Hippocampal formation (tissue), 2 donors: ENCODE results near the gene INTS6.

Experiments
- DNase-seq, 2 donors: peaks; one replicate each; lab custom pipeline; 2025; lab: John Stamatoyannopoulos, UW

The INTS6 gene

DNA sequence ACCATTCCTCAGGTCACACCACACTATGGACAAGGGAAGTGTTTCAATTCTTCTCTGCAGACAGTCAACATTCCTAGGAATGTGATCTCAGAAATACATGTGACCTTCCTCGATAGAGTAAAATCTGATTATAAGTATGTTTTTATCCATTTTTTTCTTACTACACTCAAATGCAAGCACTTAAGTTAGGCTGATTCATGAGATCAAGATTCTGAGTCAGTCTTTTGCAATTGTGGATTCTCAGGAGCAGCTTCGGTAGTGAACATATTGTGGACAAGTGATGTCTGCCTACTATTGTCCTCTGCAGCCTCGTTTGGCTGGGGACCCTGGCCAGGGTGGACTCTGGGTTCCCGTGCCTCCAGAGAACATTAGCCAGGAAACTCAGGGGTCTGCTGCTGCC is 110.1 kb downstream of the INTS6 start:
- DNase-seq = no peak

DNA sequence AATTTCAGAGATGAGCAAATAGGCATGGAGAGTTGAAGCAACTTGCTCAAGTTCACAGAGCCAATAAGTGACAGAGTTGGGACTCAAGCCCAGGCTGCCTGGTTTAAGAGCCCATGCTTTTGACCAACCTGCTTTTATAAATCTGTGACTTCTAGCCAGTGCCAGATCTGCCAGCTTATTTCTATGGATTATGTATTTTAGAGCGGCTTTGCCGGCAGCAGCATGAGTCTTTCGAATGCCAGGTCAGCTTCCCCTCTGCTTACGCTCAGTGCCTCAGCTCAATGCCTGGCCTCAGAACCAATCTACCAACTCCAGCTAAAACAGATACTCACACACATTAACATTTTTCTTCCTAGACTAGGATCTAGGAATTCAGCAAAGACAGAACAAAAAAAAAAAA is 111.0 kb downstream of the INTS6 start:
- no peak for DNase-seq

DNA sequence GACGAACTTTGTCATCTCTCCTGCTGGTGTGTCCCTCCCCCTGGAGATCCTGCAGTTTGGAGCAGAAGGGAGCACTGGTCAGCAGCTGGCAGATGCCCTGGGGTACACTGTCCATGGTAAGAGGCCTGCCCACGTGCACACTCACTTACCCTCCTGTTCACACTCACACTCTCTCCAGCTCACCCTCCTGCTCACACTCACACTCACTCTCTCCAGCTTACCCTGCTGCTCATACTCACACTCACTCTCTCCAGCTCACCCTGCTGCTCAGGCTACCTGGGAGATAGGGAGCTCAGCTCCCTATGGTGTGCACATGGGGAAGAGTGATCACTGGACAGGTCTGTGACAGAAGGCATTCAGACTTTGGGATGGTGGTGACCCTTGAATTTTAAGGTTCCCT is 111.6 kb downstream of the INTS6 start:
- no peak for DNase-seq

DNA sequence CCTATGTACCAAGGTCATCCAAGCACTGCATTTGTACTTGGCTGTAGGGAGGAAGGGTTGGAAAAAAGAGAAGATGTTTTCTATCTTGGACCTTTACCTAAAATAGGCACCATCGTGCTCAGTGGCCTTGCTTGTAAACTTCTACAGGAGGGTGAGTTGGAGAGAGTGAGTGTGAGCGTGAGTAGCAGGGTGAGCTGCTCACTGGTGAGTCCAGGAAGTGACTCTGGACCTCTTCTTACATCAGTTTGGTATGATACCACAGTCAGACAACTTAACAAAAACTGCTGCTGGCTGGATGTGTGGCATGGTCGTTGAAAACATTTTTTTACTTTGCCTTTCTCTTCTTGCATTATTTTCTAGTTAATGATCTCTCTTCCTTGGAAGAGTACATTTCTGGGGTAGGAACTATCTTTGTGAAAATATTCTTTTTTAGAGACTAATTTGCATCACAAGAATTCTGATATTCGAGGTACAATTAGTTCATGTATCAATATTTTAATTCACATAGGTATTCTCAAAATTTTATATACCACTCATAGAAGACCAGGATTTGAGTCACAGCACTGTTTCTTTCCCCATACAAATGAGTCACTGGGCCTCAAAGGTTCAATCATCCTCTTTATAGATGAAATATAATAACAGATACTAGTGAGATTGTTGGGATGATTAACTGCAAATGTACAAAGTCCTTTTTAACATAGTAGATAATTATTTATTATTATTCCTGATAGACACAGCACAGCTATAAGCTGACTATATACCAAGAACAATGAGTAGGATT is 112.7 kb downstream of the INTS6 start:
- DNase-seq = no peak

DNA sequence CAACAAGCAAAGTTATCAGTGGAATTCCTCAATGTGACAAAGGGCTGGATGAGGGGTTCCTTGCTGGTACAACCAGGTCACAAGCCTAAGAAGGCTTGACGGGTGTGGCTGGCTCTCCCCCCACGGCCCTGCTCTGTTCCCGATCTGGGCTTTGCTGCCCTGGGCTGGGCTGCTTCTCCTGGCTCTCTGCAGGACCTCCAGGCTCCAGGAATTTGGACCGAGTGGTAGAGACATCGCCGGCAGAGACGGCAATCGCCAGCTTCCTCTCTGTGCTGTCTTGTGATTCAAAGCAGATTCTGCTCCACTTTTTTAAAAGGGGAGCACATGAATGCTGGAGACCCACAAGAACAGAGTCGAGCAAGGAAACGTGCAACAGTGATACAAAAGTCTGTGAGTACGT is 113.5 kb downstream of the INTS6 start, which contains the start of gene SERPINE3:
Gene SERPINE3 (plus strand): TSS at position 338 of the 400 bp plus-strand sequence. CDS start 1,401 bp downstream, outside the sequence.
- no peak for DNase-seq

DNA sequence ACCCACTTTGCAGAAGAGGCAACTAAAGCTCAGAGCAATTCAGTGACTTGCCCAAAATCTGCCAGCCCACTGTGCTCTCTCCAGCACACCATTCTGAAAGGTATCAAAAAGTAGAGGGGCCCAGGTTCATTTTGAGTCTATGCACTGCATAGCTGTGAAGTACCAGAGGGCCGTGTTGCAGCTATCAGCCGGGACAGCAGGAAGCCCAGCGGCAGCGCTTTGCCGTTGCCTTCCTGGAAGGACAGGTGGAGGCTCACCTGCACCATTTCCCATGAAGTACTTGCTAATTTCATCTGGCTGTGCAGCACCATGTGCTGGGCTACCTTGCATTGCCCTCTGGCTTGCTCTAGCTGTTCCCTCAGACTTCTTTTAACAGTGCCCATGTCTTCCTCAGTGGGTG is 116.1 kb downstream of the INTS6 start:
- no peak for DNase-seq

DNA sequence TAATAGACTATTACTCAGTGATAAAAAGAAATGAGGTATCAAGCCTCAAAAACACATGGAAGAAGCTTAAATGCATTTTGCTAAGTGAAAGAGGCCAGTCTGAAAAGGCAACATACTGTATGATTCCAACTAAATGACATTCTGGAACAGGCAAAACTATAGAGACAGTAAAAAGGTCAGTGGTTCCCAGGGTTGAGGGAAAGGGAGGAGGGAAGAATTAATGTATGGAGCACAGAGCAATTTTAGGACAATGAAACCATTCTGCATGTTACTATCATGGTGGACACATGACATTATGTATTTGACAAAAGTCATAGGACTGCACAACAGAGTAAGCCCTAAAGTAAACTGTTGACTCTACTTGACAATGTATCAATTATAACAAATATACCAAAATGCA is 119.0 kb downstream of the INTS6 start:
- DNase-seq = no peak

DNA sequence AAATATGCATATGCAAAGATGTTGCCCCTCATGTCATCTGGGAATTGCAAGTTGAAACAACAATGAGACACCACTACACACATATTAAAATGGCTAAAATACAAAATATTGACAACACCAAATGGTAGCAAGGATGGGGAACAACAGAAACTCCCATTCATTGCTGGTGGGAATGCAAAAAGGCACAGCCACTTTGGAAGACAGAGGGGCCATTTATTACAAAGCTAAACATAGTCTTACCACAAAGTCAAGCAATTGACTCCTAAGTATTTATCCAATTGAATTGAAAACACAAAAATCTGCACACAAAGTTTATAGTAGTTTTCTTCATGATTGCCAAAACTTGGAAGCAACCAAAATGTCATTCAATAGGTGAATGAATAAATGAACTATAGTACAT is 119.4 kb downstream of the INTS6 start:
- DNase-seq = no peak

DNA sequence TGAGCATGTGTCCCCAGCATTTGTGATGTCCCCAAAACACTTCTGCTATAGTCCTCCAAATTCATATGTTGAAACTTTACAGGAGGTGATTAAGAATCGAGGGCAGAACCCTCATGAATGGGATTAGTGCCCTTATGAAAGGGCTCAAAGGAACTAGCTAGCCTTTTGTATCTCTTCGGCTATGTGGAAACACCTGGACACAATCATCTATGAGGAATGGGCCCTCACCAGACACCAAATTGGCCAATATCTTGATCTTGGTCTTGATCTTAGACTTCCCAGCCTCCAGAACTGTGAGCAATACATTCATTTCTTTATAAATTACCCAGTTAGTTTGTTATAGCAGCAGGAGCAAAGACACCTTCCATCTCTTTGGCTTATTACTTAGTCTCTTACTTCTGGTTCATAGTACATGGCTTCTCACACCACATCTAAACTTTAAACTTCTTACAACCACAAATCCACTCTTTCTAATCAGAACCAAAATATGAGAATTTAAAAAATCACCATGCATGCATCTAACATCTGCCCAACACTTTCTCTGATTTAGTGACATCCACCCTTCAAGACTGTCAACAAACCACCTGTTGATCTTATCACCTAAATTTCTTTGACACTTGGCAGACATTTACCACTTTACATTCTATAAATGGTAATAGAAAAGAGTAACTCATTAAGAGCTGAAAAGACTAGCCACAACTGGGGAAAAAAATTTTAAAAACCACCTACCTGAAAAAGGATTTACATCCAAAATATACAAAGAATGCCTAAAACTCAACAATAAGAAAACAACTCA is 120.1 kb downstream of the INTS6 start:
- no peak for DNase-seq

DNA sequence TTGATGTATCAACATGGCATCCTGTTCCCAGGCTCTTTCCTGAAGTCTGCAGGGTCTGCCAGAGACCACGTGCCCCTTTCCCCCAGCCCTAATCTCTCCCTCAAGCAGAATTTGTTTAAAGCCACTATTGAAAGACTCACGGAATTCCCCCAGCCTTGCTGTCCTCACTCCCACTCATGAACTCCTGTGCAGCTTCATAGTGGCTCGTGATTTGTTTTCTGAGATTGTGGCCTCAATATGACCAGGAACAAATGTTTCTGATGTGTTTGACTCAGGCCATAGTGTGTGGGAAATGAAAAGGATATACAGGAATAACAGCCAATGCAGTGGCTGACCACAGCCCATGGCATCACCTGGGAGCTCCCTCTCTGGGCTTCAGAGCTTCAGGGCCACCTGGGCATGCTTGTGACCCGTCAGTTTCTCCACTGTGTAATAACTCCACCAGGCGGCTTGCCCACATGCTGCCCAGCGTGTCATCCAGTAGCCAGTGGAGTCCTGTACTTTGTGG is 121.4 kb downstream of the INTS6 start:
- DNase-seq = no peak

DNA sequence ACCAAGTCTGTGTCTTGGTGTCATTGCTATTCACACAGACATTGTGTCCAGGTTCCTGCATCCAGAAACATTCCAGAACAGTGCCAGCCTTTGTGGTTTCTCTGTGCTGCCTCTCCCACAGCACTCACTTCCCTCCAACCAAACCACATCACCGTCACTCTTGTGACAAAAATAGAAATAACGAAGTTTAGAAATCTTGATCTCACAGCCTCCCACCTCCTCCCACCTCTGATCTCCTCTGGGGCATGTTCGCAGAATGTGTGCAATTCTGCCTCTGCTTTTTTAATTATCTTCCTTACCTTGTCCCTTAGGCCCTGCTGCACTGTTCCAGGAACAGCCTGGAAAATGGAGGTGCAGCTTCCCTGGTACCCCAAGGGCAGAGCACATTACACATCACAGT is 122.0 kb downstream of the INTS6 start:
- DNase-seq = no peak

DNA sequence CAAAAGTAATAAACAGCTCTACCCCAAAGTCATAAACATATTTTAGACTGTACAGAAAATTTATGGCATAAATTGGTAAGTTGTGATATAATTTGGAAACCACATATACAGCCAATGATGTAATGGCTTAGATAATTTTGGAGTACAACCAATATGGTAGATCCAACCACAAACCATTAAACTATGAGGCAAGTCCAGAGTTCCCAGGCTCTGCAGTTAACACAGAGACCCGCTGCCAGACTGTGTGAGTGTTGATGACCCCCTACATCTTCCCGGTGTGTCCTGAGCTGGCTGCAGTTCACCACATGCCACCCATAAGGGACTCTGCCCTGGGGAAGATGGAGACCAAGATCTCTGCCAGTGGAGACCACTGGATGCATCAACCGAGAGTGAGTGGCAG is 123.2 kb downstream of the INTS6 start:
- no peak for DNase-seq

DNA sequence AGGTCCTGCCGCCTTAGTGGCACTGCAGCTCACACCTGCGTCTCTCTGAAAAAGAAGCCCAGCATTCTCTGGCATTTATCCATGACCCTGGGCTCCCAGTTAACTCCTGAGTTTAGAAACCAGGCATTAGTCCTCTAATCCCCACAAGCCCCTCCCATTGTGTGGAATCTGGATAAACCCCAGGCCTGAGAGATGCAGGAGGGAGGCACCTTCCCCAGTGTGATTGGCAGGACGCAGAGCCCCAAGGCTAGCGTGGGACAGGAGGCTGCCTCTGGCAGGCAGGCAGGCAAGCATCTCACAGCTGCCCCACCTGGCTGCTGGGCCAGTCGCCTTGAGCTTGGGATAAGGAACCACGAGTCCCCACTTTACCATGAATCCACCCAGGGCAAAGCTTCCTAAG is 124.3 kb downstream of the INTS6 start:
- DNase-seq = no peak

DNA sequence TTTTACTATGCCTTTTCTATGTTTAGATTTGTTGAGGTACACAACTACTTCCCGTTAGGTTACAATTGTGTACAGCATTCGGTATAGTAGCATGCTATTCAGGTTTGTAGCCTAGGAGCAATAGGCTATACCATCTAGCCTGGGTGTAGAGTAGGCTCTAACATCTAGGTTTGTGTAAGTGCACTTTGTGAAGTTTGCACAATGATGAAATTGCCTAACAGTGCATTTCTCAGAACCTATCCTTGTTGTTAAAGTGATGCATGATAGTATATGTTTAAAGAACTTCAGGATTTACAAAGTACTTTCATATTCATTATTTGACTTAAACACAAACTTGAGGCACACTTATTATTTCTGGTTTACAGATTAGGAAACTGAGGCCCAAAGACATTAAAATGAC is 124.9 kb downstream of the INTS6 start:
- DNase-seq = no peak

DNA sequence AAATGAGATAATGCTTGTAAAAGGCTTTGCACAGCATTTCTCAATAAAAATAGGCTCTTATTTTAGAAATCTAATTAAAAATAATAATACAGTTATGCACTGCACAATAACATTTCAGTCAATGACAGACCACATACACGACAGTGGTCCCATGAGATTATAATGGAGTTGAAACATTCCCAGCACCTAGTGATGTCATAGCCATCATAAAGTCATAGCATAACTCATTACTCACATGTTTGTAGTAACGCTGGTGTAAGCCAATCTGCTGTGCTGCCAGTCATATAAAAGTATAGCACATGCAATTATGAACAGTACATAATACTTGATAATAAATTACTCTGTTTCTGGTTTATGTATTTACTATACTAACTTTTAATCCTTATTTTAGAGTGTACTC is 126.1 kb downstream of the INTS6 start:
- DNase-seq = no peak

DNA sequence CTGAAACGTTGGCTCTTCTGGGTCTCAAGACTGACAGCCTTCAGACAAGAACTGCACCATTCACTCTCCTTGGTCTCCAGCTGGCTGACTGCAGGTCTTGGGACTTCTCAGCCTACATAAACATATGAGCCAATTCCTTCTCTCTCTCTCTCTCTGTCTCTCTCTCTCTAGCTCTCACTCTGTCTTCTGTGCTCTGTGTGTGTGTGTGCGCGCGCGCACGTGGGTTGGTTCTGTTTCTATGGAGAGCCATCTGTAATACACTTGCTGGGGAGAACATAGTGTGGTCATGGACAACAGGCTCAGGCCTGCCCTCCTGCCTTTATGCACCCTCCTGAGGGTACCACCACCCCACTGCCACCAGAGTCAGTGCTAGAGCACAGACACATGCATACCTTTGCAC is 127.0 kb downstream of the INTS6 start:
- DNase-seq = peak in 1 of 2 donors; percentile 51

DNA sequence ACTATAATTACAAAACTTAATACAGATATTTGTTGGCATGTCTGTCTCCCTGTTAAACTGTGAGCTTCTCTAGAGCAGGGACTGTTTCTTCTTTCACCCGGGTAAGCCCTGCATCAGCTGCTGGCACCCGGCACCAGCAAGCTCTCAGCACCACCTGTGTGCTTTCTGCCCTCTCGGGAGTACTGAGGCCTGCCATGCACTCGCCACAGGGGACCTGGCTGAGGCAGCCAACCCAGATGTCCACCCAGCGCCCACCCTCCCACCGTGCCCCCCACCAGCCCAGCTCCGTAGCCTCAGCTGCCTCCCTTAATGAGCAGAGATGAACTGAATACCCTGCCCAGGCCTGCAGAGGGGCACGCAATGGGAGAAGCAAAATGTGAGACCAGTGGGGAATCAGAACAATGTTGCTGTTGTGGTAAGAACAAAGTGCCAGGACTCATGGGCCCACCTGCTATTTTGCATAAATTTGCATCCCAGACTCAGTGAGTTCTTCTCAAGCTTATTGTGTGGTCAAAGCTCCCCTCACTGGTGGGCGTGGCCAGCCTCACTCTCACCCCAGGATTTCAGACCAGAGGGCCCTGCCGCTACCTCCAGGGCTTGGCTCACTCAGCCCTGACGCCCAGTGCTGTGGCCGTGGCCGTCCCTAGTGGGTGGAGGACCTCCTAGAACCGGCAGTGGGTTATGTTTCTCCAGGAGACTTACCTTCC is 128.0 kb downstream of the INTS6 start:
- peak; percentile 33 to 52 for DNase-seq

DNA sequence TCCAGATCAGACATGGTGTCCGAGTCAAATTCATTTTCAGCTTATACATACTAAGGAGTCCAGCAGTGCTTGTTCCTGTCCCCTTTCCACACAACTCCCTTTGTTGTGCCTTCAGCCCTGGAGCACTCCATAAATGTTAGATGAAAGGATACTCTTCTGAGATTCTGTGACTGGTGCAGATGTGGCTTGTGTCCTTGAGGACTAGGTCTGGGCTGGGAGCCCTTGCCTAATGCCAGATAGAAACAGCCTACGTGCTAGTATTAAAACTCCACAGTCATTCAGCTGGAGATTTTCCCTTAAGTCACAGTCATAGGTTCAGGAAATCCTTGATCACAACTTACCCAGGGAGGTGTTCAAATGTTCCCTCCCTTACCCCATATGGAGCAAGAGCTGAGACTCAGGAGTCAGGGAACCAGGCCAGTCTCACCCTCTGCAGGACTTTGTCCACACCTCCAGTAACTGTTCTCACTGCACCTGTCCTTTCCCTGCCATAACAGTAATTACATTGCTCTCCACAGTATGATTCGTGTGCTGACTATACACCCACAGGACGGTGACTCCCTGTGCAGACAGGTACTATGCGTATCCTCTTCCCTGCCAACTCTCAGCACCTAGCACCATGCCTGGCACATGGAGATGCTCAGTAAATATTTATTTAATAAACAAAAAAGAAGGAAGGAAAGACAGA is 128.9 kb downstream of the INTS6 start:
- no peak for DNase-seq

DNA sequence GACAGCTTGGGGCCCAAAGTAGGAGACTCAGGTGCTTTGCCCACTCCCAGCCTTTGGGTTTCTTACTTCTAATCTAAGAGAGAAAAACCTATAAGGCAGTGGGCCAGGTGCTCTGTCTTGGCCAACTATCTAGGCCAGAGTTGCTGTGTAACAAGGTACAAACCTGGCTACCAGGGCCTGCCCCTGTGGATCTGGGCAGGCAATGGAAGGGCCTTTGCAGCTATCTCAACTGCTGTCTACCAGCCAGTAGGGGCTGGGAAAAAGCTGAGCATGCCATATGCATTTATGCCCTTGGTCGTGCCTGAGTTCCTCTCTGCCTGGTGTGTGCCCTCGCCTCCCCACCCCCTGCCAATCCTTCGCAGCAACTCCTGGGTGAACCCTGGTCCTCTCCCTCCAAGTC is 130.0 kb downstream of the INTS6 start:
- no peak for DNase-seq

DNA sequence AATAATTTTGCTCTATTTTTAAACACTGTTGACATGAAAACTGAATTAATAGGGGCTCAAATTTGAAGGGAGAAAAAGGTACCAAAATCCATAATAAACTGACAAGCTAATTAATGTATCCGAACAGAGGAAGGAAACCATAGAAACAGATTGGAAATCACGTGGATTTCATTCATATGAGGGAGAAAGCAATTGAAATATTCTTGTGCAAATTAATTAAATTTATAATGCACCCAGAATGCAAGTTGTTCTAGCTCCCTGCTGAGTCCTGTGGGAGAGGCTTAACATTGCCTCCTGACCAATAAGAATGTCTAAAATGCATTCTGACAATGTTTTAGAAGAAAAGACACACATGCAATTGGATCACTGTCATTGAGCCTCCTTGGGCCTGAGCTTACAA is 131.0 kb downstream of the INTS6 start:
- no peak for DNase-seq

DNA sequence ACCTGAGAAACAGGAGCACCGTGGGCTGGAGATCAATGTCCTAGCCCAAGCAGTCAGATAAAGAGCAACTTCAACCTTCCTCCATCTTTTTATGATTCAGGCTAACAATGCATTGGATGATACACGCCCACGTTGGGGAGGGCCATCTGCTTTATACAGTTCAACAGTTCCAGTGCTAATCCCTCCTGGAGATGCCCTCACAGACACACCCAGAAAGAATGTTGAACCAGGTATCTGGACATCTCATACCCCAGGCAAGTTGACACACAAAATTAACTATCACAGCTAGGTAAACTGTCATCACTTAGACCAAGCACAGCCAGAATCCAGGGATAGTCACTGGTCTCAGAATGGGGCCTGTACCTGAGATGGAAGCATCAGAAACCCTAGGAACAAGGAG is 134.0 kb downstream of the INTS6 start:
- DNase-seq = no peak

DNA sequence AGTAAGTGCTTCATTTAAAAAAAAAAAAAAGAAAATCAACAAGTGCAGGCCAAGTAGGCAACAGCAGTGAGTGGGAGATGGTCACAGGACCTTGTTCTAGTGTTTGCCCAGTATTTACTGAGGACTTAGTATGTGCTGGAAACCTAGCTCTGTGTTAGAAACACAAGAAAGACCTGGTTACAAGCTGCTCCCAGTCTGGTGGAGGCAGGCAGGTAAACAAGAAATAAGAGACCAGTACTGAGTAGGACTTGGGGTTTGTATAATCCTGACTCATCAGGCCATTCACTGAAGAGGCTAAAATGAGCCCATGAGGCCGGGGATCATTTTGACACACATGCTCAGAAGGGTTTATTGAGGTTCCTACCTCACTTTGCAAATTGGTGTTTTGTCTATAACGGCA is 134.8 kb downstream of the INTS6 start:
- DNase-seq = no peak
